Middle frontal gyrus (tissue), 1 donor: ENCODE data around the gene GGA2.
"Not testable (repeated sequence)": the region's sequence is repeated elsewhere in the genome, so short reads cannot be mapped to it uniquely, and the experiment has no call there.

Source experiments
- DNase-seq: peaks from one replicate; pipeline ENCODE4 v3.0.0-alpha.2; 2015; ENCODE audit warnings: low spot score; ENCODE audit errors: extremely low spot score

The GGA2 gene

GRCh38 chr16:23504453-23505179 lies 5.7 kb downstream of the GGA2 start:
- DNase-seq: no peak

- DNase-seq: no peak
These were observed 6.2 kb downstream of the GGA2 start for GRCh38 chr16:23504076-23504452.

GRCh38 chr16:23502466-23502865 lies 7.8 kb downstream of the GGA2 start:
- DNase-seq: no peak

GRCh38 chr16:23501291-23501690 lies 9.0 kb downstream of the GGA2 start:
- no peak for DNase-seq

- DNase-seq: no peak
These were observed 9.4 kb downstream of the GGA2 start for GRCh38 chr16:23500862-23501225.

GRCh38 chr16:23500212-23500861 lies 10.0 kb downstream of the GGA2 start:
- no peak for DNase-seq

GRCh38 chr16:23499801-23500200 lies 10.5 kb downstream of the GGA2 start:
- DNase-seq: no peak

- DNase-seq: no peak
These were observed 11.4 kb downstream of the GGA2 start for GRCh38 chr16:23498863-23499262.

GRCh38 chr16:23497543-23497868 lies 12.8 kb downstream of the GGA2 start:
- DNase-seq: no peak

- DNase-seq: no peak
These were observed 13.3 kb downstream of the GGA2 start for GRCh38 chr16:23496821-23497542.

- DNase-seq: no peak
These were observed 14.6 kb downstream of the GGA2 start for GRCh38 chr16:23495671-23496070.

- no peak for DNase-seq
These were observed 16.1 kb downstream of the GGA2 start for GRCh38 chr16:23494188-23494587.

- DNase-seq: no peak
These were observed 18.6 kb downstream of the GGA2 start for GRCh38 chr16:23491490-23492391.

- DNase-seq: no peak
These were observed 23.8 kb downstream of the GGA2 start for GRCh38 chr16:23486480-23486879.

- no peak for DNase-seq
These were observed 24.5 kb downstream of the GGA2 start for GRCh38 chr16:23485841-23486240.

GRCh38 chr16:23485257-23485614 lies 25.1 kb downstream of the GGA2 start:
- DNase-seq: no peak

GRCh38 chr16:23484510-23485256 lies 25.6 kb downstream of the GGA2 start:
- no peak for DNase-seq

- DNase-seq: not testable (repeated sequence)
These were observed 26.8 kb downstream of the GGA2 start for GRCh38 chr16:23483492-23483891.

- DNase-seq: no peak
These were observed 27.5 kb downstream of the GGA2 start for GRCh38 chr16:23482778-23483177.

- no peak for DNase-seq
These were observed 30.0 kb downstream of the GGA2 start for GRCh38 chr16:23480257-23480656.

GRCh38 chr16:23479138-23479537 lies 31.2 kb downstream of the GGA2 start:
- no peak for DNase-seq
